HG03135 (cell line): ENCODE data around the gene L3MBTL2.
"Not testable (repeated sequence)": the region's sequence is repeated elsewhere in the genome, so short reads cannot be mapped to it uniquely, and the experiment has no call there.

Experiments
- ATAC-seq: cut with Tn5 transposase; IDR thresholded peaks from one replicate; pipeline ENCODE4 v1.9.1; 2021; ENCODE audit warnings: mild to moderate bottlenecking, moderate library complexity; ENCODE audit not compliant: unreplicated experiment

L3MBTL2 gene

DNA sequence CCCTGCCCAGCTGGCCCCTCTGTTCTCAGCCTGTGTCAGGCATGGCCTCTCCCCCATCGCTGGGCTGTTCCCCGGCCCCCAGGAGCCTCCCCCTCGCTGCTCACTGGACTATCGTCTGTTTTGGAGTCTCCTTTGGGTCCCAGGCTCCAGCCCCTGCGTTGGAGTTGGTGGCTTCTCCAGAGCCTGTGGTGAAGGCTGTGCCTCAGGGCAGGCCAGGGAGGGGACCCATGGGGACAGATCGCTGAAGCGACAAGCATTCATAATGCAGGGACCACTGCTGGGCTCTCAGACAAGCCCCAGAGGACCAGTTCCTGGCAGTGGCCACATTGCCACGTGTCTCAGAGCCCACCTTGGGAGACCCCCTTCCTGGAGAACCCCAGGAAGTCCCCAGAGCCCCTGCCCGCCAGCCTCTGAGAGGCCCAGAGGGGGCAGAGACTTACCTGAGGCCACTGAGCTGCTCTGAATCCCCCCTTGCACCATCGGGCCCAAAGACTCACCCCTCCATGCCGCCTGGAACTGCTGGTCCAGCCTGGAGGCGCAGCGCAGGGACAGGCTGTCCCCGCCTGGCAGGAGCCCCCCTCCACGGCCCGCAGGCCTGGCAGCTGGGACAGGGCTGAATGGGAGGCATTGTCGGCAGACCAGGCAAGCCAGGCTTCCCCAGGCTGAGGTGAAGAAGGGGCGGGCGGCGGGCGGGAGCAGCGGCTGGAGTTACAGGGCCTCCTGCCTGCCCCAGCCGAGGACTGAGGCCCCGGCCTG, 35.4 kb downstream of the L3MBTL2 start, which contains the start of gene CHADL:
Gene CHADL (minus strand): TSS at position 555 of the 756 bp plus-strand sequence. CDS start 50 bp downstream, at position 505.
- no peak for ATAC-seq

DNA sequence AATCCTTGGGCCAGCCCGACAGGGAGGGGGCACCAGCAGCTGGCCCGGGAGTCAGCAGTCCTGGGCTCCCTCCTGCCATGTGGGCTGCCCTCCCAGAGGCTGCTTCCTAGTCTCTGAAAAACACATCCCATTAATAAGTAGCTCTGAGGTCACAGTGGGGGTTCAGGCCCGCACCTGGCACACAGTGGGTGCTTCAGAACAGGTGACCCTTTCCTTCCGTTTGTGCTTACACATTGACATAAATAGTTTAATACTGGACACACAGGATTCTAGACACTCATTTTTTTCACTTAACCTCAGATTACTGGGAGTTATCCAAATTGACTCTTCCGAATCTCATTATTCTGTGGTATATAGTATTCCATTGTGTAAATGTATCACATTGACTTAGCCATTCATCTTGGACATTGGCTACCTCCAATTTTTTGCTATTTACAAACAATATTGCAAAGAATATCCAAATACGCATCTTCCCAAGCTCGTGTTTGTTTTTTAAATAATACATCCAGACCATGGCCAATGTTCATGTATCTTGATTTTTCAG, 36.1 kb downstream of the L3MBTL2 start:
- no peak for ATAC-seq

DNA sequence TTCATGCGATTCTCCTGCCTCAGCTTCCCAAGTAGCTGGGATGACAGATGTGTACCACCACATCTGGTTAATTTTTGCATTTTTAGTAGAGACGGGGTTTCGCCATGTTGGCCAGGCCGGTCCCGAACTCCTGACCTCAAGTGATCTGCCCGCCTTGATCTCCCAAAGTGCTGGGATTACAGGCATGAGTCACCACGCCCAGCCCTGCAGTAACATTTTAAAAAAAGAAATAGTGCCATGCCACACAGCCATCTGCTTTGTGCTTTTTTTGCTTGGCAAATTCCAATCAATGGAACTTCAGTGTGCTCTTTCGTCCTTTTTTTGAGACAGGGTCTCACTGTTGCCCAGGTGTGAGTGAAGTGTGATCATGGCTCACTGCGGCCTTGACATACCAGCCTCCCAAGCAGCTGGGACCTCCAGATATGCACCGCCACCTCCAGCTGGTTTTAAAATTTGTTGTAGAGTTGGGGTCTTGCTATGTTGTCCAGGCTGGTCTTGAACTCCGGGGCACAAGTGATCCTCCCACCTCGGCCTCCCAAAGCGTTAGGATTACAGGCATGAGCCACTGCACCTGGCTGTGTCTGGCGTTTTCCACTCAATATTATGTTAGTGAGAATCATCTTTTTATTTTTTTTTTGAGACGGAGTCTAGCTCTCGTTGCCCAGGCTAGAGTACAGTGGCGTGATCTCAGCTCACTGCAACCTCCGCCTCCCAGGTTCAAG, 37.4 kb downstream of the L3MBTL2 start:
- ATAC-seq, result no peak

DNA sequence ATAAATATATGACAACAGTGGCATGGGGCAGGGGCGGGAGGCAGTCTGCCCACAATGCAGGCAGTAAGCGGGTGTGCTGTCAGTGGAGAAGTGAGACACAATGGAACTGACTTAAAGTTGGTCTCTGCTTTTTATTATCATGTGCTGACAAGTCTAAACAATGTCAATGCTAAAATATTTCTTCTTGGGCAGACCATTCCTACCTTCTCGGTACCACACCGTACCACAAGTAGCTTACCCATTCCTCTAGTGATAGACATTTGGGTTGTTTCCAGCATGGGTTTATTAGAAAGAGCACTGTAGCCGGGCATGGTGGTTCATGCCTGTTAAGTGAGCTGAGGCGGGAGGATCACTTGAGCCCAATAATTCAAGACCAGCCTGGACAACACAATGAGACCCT, 38.2 kb downstream of the L3MBTL2 start:
- no peak for ATAC-seq

DNA sequence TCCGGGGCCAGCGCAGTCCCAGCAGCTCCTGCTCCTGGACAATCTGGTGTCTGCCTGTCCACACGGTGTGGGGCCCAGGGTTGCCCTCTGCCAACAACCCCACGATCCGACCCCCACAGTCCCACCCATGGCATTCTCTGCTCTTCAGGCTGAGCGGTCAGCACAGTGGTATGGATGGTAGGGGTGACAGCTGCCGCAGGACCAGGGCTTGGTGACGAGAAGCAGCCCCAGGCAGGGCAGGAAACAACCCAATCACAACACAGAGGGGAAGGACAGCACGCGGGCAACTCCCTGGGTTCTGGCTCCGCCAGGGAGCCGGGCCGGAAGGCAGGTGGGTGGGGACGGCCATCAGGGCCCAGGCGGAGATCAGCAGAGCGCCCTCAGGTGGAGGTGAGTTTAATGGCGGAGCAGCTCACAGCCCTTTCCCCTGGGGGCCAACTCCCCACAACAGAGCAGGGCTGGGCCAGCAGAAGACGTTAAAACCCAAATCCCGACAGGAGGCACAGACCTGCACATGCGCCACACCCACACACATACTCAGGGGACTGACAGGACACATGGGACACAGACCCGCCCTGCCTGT, 40.9 kb downstream of the L3MBTL2 start:
- ATAC-seq, result no peak

DNA sequence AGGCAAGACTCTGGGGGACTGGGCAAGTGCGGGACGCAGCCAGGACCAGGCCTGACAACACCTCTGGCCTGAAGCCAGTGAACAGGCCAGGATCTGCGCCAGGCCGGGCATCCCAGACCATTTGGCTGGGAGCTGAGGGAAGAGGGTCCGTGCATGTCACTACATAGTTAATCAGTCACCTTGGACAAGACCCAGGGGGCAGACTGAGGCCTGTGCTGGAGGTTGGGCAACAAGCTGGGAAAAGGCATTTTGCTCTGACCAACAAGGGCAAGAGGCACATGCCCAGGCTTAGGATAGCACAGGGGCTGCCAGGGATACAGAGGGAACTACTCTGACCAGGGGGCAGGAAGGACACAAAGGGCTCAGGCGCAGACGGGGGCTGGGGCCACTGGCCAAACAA, 42.6 kb downstream of the L3MBTL2 start:
- ATAC-seq, result no peak

DNA sequence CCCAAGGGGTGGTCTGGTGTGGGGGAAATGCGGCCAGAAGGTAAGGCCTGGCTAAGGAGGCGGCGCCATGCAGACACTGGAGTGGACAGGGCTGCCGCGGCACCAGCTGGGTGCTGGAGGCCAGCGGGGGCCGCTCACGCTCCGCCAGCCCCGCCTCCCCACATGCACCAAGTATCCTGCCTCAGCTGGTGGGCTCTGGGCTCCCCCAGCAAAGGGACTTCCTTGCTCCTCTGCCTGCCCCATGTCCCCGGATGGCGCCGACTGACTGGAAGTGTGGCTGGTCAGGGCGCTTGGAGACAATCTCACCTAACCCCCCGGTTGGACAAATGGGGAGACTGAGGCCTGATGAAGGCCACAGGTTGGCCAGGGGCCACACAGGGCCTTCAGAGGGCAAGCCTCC, 43.2 kb downstream of the L3MBTL2 start:
- ATAC-seq, result no peak

DNA sequence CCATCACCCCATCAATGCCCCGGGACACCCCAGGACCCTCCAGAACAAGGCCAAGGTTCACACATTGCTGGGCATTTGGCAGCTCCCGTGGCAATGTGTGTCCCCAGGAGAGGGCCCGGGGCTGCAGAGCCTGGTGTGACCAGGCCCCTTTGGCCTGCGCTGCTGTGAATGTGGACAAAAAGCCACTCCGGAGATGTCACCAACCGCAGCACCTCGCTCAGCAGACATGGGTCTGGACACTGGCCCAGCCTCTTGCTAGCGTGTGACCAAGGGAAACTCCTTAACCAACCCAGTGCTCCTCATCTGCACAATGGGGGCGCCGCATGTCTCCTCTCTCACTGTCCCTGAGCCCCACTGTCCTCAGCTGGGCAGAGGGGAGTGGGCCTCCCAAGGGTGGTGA, 43.6 kb downstream of the L3MBTL2 start:
- ATAC-seq, result no peak

DNA sequence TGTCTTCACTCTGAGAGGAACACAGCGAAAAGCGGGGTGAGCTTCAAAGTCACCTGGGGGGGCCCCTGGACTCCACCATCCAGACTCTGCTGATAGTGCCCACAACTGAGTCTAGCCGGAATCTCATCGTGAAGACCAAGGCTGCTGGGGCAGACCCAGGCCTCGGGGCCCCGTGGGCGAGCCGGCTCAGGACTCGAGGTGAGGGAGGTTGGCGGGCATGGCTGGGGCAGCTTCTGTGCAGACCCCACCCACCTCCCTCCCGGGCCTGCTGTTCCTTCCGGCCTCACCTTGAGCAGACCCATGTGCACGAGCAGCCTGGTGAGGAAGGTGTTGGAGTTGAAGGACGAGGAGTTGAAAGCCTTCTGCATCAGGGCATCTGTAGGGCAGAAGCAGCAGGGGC, 44.3 kb downstream of the L3MBTL2 start:
- ATAC-seq, result no peak

DNA sequence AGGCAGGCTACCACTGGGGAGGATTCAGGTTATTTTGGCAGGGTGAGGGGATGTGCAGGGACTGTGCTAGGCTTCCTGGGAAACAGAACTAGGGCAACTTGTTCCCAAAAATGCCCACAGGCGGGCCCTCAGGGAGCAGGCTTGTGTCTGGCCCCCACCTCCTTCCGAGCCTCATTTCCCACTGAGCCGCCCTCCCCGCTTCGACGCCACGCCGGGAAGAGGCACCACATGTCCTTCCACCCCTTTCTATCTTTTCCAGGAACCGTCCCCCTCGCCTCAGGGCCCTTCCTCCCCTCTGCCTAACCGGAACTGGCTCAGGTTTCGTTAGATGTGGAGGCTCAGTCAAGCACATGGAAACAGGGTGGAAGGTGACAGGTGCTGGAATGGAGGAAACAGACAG, 45.0 kb downstream of the L3MBTL2 start:
- ATAC-seq, result no peak

DNA sequence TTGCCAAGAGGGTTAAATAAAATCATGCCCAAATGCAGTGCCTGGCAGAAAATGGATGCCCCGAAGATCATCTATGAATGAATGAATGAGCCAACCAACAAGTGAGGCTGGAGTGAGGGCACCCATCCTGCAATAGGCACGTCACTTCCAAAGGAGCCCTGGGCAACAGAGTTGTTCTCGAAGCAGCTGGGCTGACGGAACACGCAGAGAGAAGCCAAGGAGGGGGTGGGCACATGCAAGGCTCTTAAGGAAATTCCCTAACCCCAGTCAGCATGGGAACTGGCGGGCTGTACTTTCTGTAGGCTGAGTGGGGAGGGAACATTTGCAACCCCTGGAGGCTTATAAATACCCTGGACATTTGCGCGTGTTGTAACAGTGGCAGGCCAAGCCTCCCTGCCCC, 47.3 kb downstream of the L3MBTL2 start:
- ATAC-seq, result no peak

DNA sequence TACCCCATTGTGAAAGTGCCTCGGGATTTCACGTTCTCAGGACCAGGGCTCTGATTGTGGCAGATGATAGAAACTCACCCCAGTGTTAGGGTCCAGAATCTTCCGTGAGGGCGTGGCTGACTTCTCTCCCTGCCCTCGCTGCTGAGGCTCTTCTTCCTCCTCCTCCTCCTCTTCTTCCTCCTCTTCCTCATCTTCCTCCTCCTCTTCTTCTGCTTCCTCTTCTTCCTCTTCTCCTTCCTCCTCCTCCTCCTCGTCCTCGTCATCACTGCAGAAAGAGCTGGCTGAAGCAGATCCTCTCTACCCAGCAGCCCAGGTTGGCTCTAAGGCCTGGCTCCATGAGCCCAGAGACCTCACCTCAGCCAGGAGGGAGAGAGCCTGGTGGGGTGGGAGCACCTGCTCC, 49.1 kb downstream of the L3MBTL2 start:
- no peak for ATAC-seq

DNA sequence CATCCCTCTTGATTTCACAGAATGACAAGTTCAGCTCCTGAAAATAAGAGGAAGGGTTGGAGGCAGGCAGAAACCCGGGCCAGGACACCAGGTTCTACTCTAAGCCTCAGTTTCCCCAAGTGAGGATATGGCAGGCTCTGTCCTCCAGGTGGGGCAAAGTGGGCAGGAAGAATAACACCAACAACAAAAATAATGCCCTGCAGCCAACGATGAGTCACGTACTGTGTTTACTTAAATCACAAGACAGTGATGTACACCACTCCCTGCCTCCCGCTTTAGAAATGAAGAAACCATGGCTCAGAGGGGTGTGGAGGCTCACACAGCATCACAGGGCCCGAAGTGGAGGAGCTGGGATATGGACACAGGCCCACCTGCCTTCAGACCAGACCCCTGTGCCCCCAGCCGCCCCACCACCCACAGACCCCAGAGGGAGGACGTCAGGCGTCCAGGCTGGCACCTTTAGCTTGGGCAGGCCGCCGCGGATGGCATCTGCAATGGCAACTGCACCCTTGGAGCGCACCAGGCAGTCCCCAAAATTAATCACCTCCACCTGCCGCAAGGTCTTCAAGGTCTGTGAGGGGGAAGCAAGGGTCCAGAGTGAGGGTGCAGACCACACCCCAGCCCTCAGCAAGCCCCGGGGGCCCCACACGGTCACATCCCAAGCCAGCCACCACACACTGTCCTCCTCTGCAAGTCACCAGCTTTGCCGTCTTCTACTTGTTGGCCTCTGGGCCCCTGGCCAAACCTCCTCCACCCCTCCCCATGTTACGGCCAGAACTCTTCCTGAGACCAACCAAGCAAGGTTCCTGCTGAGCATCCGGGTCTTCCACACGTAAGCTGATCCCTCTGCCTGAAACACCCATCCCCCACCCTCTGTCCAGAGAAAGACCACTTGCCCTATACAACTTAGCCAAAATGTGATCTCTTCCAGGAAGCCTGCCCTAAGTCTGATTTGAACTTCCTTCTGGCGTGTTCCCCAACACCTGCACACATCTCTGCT, 51.4 kb downstream of the L3MBTL2 start:
- ATAC-seq, result no peak

DNA sequence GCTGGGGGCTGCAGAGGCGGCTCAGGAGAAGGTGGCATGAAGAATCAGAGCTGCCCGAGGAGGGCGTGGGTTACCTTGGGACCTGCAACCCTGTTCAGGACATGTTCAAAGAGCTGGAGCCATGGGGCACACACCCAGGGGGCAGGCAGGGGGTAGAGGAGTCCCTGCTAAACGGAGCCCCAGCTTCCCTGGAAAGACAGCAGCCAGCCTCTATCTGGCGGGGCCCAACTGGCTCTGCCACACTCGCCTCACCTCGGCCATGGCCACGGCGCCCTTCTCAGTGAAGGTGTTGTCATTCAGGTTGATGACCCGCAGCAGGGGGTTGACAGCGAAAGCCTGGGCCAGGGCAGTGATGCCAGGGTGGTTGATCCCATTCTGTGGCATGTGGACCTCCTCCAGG, 52.6 kb downstream of the L3MBTL2 start:
- no peak for ATAC-seq

DNA sequence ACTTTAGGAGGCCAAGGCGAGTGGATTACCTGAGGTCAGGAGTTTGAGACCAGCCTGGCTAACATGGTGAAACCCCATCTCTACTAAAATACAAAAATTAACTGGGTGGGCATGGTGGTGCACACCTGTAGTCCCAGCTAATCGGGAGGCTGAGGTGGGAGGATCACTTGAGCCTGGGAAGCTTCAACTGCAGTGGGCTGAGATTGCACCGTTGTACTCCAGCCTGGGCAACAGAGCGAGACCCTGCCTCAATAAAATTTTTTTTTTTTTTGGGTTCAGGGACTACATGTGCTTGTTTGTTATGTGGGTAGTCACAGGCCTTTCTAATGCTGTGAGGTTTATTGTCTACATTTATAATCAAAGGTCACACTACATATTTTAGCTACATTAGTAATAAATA, 54.6 kb downstream of the L3MBTL2 start:
- ATAC-seq, result not testable (repeated sequence)

DNA sequence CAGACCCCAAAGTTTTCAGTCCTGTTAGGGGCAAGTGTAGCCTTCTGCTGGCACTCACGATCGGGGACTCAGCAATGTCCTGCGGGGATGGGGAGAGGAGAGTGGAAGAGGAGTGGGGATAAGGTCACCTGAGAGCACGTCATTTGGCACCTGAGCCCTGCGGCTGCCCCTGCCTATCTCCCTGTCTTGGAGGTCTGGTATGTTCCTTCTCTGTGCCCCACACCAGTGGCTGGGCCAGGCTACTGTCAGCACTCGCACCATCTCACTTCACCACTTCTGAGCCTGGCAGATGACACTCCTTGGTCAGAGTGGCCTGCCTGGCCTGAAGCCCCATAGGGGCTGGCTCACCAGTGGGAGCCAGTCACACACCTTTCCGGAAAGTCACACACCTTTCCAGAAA, 55.8 kb downstream of the L3MBTL2 start:
- no peak for ATAC-seq

DNA sequence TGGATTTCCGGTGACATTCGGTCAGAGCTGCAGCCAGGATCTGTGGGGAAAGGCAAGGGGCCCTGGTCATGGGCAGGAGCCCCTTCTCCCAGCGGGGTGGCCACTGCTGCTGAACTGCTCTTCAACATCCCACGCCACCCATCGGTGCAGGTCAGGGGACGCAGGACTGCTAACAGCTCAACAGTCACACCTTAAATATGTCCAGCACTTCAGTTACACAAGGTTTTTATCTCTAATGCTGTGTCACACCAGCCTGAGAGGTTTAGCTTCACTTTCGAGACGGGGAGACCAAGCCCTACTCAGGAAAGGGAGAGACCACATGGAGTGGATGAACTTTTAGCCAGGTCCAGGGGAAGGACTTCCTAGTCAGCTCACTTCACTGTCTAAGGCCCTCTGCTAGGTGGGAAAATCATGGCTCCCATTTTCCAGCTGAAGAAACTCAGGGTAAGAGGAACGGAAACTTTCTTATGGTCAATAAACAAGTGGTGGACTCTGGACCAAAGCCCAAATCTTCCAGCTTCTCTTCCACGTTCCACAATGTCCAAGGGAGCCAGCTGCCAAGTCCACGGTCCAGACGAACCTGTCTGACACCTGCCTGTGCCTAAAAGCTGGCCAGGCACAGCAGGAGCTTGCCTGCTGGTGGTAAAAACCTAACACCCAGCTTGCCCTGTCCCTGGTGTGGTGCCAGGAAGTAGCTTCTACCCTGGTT, 56.6 kb downstream of the L3MBTL2 start:
- no peak for ATAC-seq

DNA sequence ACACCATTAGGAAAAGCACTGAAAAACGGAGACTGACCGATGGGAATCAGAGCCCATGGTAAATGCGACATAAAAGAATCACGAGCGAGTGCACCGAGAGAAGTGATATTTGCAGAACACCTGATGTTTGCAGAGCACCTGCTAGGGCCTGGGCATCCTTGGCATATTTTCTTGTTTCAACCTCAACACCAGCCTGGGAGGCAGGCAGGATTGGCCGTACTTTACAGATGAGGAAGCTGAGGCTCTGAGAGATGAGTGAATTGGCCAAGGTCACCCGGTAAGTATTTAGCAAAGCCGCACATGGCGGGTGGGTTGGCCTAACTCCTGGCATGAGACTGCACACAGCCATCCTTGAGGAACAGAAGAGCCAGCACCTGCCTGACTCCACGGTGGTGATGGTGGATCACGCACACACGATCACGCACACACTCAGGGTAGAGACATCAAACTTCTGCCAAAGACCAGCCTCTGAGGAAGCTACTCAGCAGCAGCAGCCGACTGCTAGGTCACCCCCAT, 57.2 kb downstream of the L3MBTL2 start:
- ATAC-seq, result no peak

DNA sequence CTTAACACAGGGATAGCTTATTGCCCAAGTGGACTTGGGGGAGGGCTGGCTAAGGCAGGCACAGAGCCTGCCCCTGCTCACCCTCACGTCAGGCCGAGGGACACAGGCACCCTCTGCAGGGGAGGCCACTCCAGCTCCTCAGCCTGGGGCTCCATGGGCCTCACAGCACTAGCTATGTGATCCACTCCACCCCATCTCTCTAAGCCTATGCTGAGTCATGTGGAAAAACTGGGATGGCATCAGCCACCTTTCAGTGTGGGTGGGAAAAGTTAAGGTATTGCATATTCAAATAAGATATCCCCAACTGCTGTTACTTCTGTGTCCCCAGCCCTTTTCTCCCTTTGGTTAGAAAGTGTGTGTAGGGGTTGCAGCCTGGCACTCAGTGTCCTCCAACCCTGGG, 58.6 kb downstream of the L3MBTL2 start:
- no peak for ATAC-seq
